ENCODE data around the gene PLPPR3. TPM values are rescaled to one million over a fixed set of nuclear protein-coding genes. Genes with fewer than 3 reads are reported as not detected.
"Not testable (repeated sequence)": the region's sequence is repeated elsewhere in the genome, so short reads cannot be mapped to it uniquely, and the experiment has no call there.

Gene PLPPR3
- total RNA-seq, 2 donors from 2014 or later = not detected

- H3K27ac Mint-ChIP-seq; H3K9me3 Mint-ChIP-seq; DNase-seq; H3K4me3 Mint-ChIP-seq; ATAC-seq (replicated peaks in 1 of 2); H3K4me1 Mint-ChIP-seq (ENCODE audit: low read depth); H3K36me3 Mint-ChIP-seq (ENCODE audit: insufficient read depth in 2 of 2): not testable (repeated sequence)
- H3K27me3 Mint-ChIP-seq (ENCODE audit: low read depth) = peaks cover 31% of the 10 kb centered on the region
These were observed 27.4 kb upstream of the PLPPR3 start for GRCh38 chr19:849195-849594.

DNA sequence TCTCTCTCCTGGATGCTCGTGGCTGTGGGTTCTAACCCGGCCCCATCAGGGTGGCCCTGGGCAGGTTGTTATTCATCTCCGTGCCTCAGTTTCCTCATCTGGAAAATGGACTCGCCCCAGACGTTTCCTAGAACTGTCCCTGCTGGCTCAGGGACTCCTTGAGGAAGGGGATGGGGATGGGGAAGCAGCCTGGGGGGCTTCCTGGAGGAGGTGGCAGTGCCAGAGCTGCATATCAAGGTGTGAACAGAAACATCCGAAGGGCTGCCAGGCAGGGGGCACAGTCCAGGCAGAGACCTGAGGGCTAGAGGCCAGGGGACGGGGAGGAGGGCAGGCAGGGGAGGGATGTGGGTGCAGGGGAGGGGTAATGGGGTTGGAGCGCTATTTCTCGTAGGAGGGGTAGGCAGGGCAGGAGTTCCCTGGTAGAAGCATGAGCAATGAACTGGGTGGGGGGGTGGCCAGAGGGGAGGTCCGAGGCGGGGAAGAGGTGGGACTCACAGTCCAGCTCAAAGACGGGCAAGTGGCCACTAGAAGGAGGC, 26.7 kb upstream of the PLPPR3 start:
- no peaks in the 10 kb centered on the region for H3K9me3 Mint-ChIP-seq
- H3K4me1 Mint-ChIP-seq (ENCODE audit: low read depth) = peaks cover 5% of the 10 kb centered on the region
- ATAC-seq (replicated peaks in 1 of 2) (no peak), DNase-seq (no peak)
- peaks cover 31% of the 10 kb centered on the region for H3K27me3 Mint-ChIP-seq (ENCODE audit: low read depth)
- no peak overlapping the region for H3K27ac Mint-ChIP-seq
- no peak overlapping the region for H3K4me3 Mint-ChIP-seq
- peaks cover 0 to 2% of the 10 kb centered on the region in 2 donors for H3K36me3 Mint-ChIP-seq (ENCODE audit: insufficient read depth in 2 of 2)

DNA sequence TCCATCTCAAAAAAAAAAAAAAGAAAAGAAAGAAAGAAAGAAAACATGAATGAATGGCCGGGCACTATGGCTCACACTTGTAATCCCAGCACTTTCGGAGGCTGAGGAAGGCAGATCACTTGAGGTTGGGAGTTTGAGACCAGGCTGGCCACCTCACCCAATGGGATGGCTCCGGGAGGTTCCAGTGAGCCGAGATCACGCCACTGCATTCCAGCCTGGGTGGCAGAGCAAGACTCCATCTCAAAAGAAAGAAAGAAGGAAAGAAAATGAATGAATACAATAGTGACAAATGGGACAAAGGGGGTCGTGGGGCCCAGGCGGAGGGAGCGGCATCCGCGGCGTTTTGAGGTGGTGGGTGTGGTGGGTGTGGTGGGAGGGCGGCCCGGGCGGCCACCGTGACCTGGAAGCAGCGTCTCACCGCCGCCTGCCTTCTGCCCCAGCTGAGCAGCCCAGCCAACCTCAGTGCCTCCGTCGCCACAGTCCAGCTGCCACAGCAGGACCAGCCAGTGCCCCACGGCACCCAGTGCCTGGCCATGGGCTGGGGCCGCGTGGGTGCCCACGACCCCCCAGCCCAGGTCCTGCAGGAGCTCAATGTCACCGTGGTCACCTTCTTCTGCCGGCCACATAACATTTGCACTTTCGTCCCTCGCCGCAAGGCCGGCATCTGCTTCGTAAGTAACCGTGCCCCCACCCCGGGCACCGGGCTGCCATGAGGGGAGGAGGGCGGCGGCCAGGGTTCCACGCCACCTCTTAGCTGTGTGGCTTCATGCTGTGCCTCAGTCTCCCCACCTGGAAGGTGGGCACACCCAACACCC, 24.2 kb upstream of the PLPPR3 start:
- H3K27me3 Mint-ChIP-seq (ENCODE audit: low read depth) = peaks cover 47% of the 10 kb centered on the region

GRCh38 chr19:844546-844971, 22.8 kb upstream of the PLPPR3 start:
- ATAC-seq (replicated peaks in 1 of 2) (no peak), DNase-seq (no peak)
- peaks cover 0 to 4% of the 10 kb centered on the region in 2 donors for H3K36me3 Mint-ChIP-seq (ENCODE audit: insufficient read depth in 2 of 2)
- H3K27ac Mint-ChIP-seq = no peak overlapping the region
- H3K27me3 Mint-ChIP-seq (ENCODE audit: low read depth) = peaks cover 47% of the 10 kb centered on the region
- peaks cover 5% of the 10 kb centered on the region for H3K4me1 Mint-ChIP-seq (ENCODE audit: low read depth)
- H3K9me3 Mint-ChIP-seq = no peaks in the 10 kb centered on the region
- H3K4me3 Mint-ChIP-seq = peak overlapping the region in 1 of 2 donors; percentile 63

More for the DNA sequence above, 24.2 kb upstream of the PLPPR3 start:
- DNase-seq (no peak), ATAC-seq (replicated peaks in 1 of 2) (no peak)
- peaks cover 5% of the 10 kb centered on the region for H3K4me1 Mint-ChIP-seq (ENCODE audit: low read depth)
- peaks cover 0 to 4% of the 10 kb centered on the region in 2 donors for H3K36me3 Mint-ChIP-seq (ENCODE audit: insufficient read depth in 2 of 2)
- H3K4me3 Mint-ChIP-seq = no peak overlapping the region
- H3K9me3 Mint-ChIP-seq = no peaks in the 10 kb centered on the region
- no peak overlapping the region for H3K27ac Mint-ChIP-seq

DNA sequence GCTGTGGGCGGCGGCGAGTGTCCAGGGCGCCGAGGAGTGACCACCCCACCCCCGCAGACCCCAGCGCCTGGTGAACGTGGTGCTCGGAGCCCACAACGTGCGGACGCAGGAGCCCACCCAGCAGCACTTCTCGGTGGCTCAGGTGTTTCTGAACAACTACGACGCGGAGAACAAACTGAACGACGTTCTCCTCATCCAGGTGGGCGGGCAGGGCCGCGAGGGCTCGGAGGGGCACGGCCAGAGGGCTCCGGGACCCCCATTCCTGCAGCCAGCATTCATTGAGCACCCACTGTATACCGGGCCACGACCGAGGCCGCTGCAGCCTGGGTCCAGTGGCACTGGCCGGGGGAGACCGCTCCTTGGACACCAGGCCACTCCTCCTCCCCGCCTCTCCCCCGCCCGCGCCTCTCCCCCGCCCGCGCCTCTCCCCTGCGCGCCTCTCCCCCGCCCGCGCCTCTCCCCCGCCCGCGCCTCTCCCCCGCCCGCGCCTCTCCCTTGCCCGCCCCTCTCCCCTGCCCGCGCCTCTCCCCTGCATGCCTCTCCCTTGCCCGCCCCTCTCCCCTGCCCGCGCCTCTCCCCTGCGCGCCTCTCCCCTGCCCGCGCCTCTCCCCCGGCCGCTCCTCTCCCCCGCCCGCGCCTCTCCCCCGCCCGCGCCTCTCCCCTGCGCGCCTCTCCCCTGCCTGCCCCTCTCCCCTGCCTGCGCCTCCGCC, 22.2 kb upstream of the PLPPR3 start:
- peaks cover 47% of the 10 kb centered on the region for H3K27me3 Mint-ChIP-seq (ENCODE audit: low read depth)
- ATAC-seq (replicated peaks in 1 of 2) (no peak), DNase-seq (no peak)
- H3K36me3 Mint-ChIP-seq (ENCODE audit: insufficient read depth in 2 of 2) = peaks cover 0 to 4% of the 10 kb centered on the region in 2 donors
- H3K9me3 Mint-ChIP-seq = no peaks in the 10 kb centered on the region
- peaks cover 5% of the 10 kb centered on the region for H3K4me1 Mint-ChIP-seq (ENCODE audit: low read depth)
- H3K4me3 Mint-ChIP-seq = peak overlapping the region in 1 of 2 donors; percentile 63
- H3K27ac Mint-ChIP-seq = no peak overlapping the region

DNA sequence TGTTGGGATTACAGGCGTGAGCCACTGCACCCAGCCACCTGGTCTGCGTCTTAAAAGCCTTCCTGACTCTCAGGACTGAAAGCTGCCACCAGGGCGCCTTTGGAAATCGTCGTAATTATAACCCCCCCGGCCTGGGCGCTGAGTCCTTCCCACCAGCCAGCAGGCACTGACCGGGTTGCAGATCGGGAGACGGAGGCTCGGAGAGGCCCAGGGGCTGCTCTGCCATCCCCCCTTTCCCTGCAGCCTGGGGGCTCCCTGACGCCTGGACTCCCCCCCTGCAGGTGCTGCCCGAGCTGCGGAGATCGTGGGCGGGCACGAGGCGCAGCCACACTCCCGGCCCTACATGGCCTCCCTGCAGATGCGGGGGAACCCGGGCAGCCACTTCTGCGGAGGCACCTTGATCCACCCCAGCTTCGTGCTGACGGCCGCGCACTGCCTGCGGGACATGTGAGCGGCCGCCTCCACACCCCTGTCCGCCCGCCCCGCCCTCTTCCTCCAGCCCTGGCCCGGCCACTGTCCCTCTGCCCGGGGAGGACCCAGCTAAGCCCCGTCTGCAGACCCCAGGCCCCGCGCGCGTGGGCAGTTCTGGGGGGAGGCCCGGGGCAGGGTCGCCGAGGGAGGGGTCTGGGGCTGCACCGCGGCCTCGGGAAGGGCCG, 21.6 kb upstream of the PLPPR3 start:
- ATAC-seq (replicated peaks in 1 of 2) (peak in 1 of 2 donors; percentile 18), DNase-seq (no peak)
- Mint-ChIP-seq H3K9me3 (no peaks in the 10 kb centered on the region), H3K36me3 (ENCODE audit: insufficient read depth in 2 of 2) (peaks cover 0 to 4% of the 10 kb centered on the region in 2 donors), H3K27ac (no peak overlapping the region), H3K4me1 (ENCODE audit: low read depth) (peaks cover 5% of the 10 kb centered on the region), H3K4me3 (peak overlapping the region in 1 of 2 donors; percentile 8), H3K27me3 (ENCODE audit: low read depth) (peaks cover 47% of the 10 kb centered on the region)

- not testable (repeated sequence) for H3K36me3 Mint-ChIP-seq (ENCODE audit: insufficient read depth in 2 of 2); H3K4me1 Mint-ChIP-seq (ENCODE audit: low read depth); H3K9me3 Mint-ChIP-seq; H3K27ac Mint-ChIP-seq; DNase-seq; ATAC-seq (replicated peaks in 1 of 2)
- Mint-ChIP-seq H3K4me3 (peak overlapping the region in 1 of 2 donors; percentile 8), H3K27me3 (ENCODE audit: low read depth) (peaks cover 46% of the 10 kb centered on the region)
These were observed 21.0 kb upstream of the PLPPR3 start for GRCh38 chr19:842802-843179.

- no peak within 1 kb of the TSS for H3K27ac Mint-ChIP-seq
- DNase-seq = no peak
- H3K36me3 Mint-ChIP-seq (ENCODE audit: insufficient read depth in 2 of 2) = peaks cover 0 to 4% of the 10 kb centered on the region in 2 donors
- no peaks in the 10 kb centered on the region for H3K9me3 Mint-ChIP-seq
- ATAC-seq (replicated peaks in 1 of 2) = no peak
- H3K4me1 Mint-ChIP-seq (ENCODE audit: low read depth) = peaks cover 5% of the 10 kb centered on the region
- H3K27me3 Mint-ChIP-seq (ENCODE audit: low read depth) = peaks cover 48% of the 10 kb centered on the region
- H3K4me3 Mint-ChIP-seq = no peak within 1 kb of the TSS
These were observed 18.9 kb upstream of the PLPPR3 start, which contains the start of gene PRTN3 for GRCh38 chr19:840519-841206. TSS of gene PRTN3 (plus strand) at chr19:840999. CDS start at chr19:841009, 10 bp downstream.

- H3K27me3 Mint-ChIP-seq (ENCODE audit: low read depth) = peaks cover 18% of the 10 kb centered on the region
- ATAC-seq (replicated peaks in 1 of 2) (no peak), DNase-seq (no peak)
- H3K36me3 Mint-ChIP-seq (ENCODE audit: insufficient read depth in 2 of 2) = no peaks in the 10 kb centered on the region
- H3K27ac Mint-ChIP-seq = no peak overlapping the region
- H3K9me3 Mint-ChIP-seq = no peaks in the 10 kb centered on the region
- no peak overlapping the region for H3K4me3 Mint-ChIP-seq
- no peaks in the 10 kb centered on the region for H3K4me1 Mint-ChIP-seq (ENCODE audit: low read depth)
These were observed 13.6 kb upstream of the PLPPR3 start for GRCh38 chr19:835210-835810.

DNA sequence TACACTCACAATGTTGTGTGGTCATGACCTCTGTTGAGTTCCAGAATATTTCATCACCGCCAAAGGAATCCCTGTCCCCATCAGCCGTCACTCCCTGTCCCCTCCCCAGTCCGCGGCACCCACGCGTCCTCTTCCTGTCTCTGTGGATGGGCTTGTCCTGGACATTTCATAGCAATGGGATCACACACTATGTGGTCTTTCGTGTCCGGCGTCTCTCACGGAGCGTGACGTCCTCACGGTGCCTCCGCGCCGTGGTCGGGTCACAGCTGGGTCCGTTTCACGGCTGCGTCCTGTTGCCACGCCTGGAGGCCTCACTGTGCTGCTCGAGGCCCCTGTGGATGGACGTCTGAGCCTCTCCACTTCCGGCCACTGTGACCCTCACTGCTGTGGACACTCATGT, 12.5 kb upstream of the PLPPR3 start:
- H3K4me3 Mint-ChIP-seq = no peak overlapping the region
- no peaks in the 10 kb centered on the region for H3K4me1 Mint-ChIP-seq (ENCODE audit: low read depth)
- ATAC-seq (replicated peaks in 1 of 2) = no peak
- no peak for DNase-seq
- H3K27ac Mint-ChIP-seq = no peak overlapping the region
- no peaks in the 10 kb centered on the region for H3K36me3 Mint-ChIP-seq (ENCODE audit: insufficient read depth in 2 of 2)
- H3K9me3 Mint-ChIP-seq = no peaks in the 10 kb centered on the region
- peaks cover 18% of the 10 kb centered on the region for H3K27me3 Mint-ChIP-seq (ENCODE audit: low read depth)

DNA sequence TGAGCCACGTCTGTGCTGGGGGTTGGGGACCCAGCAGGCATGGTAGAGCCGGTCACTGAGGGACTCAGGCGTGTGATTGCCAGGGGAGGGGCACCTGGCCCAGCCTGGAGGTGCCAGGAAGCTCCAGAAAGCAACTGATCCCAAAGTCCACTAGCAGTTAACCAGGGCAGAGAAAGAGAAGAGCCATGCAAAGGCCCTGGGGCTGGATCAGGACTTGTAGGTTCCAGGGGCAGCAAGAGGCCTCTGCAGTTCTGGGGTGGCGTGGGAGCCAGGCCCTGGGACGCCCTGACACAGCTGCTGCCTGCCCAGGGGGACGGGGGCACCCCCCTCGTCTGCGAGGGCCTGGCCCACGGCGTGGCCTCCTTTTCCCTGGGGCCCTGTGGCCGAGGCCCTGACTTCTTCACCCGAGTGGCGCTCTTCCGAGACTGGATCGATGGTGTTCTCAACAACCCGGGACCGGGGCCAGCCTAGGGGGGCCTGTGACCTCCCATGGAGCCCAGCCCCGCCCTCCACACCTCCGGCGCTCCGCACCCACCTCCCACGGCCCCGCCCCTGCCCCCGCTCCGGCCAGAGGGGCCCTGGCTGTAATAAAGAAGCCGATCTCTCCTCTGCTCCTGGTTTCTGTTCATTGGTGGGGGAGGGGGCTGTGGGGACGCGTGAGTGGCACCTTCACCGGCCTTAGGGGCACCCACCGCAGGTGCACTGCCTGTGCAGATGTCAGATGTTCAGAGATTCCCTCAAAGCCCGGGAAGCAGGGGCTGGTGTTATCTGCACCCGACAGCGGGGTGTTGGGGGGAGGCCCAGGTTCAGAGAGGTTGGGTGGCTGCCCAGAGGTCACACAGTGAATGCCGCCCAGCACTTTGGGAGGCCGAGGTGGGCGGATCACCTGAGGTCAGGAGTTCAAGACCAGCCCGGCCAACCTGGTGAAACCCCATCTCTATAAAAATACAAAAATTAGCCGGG, 9.9 kb upstream of the PLPPR3 start:
- no peak overlapping the region for H3K27ac Mint-ChIP-seq
- H3K27me3 Mint-ChIP-seq (ENCODE audit: low read depth) = peaks cover 10% of the 10 kb centered on the region
- DNase-seq (no peak), ATAC-seq (replicated peaks in 1 of 2) (no peak)
- no peaks in the 10 kb centered on the region for H3K36me3 Mint-ChIP-seq (ENCODE audit: insufficient read depth in 2 of 2)
- H3K4me3 Mint-ChIP-seq = no peak overlapping the region
- H3K4me1 Mint-ChIP-seq (ENCODE audit: low read depth) = no peaks in the 10 kb centered on the region
- H3K9me3 Mint-ChIP-seq = no peaks in the 10 kb centered on the region

Measured in activated T-cell treated with anti-CD3 and anti-CD28 coated beads, Interleukin-2, amount 50 U/mL, for 72 hours (primary cell).